Neutrophil (primary cell): Measurements from ENCODE around the gene APOA4.

Experiments
- H3K27ac ChIP-seq: fragments of 200-600 bp; sonication (generic); 2 replicates; pipeline ENCODE4 v1.5.1; 2016; ENCODE audit warnings: mild to moderate bottlenecking, moderate library complexity
- H3K27me3 ChIP-seq: fragments of 200-600 bp; sonication (generic); 2 replicates; pipeline ENCODE4 v1.6.0; 2016; ENCODE audit warnings: mild to moderate bottlenecking
- H3K36me3 ChIP-seq: fragments of 200-600 bp; sonication (generic); 2 replicates; pipeline ENCODE4 v1.5.1; 2017
- H3K4me1 ChIP-seq, 2 experiments: fragments of 200-600 bp in 1 of 2; sonication (generic) in 1 of 2; 1 replicate in 1 of 2; 2 replicates in 1 of 2; pipeline versions ENCODE4 v1.5.1 to v1.6.1; 2013 to 2016; ENCODE audit warnings: low read depth in 1 of 2, low read length in 1 of 2, mild to moderate bottlenecking in 1 of 2, moderate library complexity in 1 of 2; ENCODE audit not compliant: control insufficient read depth in 1 of 2, insufficient read depth in 1 of 2
- H3K4me3 ChIP-seq, 2 experiments: fragments of 200-600 bp in 1 of 2; sonication (generic) in 1 of 2; 1 replicate in 1 of 2; 2 replicates in 1 of 2; pipeline ENCODE4 v1.5.1; 2013 to 2016; ENCODE audit warnings: low read depth in 1 of 2, low read length in 1 of 2, mild to moderate bottlenecking in 1 of 2, moderate library complexity in 1 of 2
- H3K9me3 ChIP-seq: fragments of 200-600 bp; sonication (generic); 2 replicates; pipeline ENCODE4 v1.5.1; 2016
- CTCF ChIP-seq: fragments of 200-600 bp; sonication (generic); IDR thresholded peaks from 2 replicates; pipeline ENCODE4 v1.5.1; 2016; ENCODE audit warnings: antibody characterized with exemption

The APOA4 gene

GRCh38 chr11:116776522-116776984, 46.6 kb downstream of the APOA4 start:
- H3K27ac ChIP-seq = peak overlapping the region; percentile 13

GRCh38 chr11:116775975-116776374, 47.1 kb downstream of the APOA4 start:
- Histone ChIP-seq H3K27ac (no peak overlapping the region), H3K4me3 (no peak overlapping the region), H3K4me1 (peaks cover 26% of the 10 kb centered on the region in 2 experiments), H3K27me3 (no peaks in the 10 kb centered on the region), H3K9me3 (no peaks in the 10 kb centered on the region), H3K36me3 (peaks cover 29% of the 10 kb centered on the region)
- TF ChIP-seq CTCF = no peak

More at GRCh38 chr11:116776522-116776984, 46.6 kb downstream of the APOA4 start:
- Histone ChIP-seq H3K4me3 (no peak overlapping the region), H3K36me3 (peaks cover 30% of the 10 kb centered on the region), H3K9me3 (no peaks in the 10 kb centered on the region), H3K4me1 (peaks cover 20 to 21% of the 10 kb centered on the region in 2 experiments), H3K27me3 (no peaks in the 10 kb centered on the region)
- TF ChIP-seq CTCF = no peak

- Histone ChIP-seq H3K36me3 (peaks cover 21% of the 10 kb centered on the region), H3K4me3 (no peak overlapping the region), H3K9me3 (no peaks in the 10 kb centered on the region), H3K4me1 (peaks cover 34 to 35% of the 10 kb centered on the region in 2 experiments), H3K27me3 (no peaks in the 10 kb centered on the region), H3K27ac (no peak overlapping the region)
- TF ChIP-seq CTCF = no peak
Observed at GRCh38 chr11:116774661-116775060, 48.4 kb downstream of the APOA4 start.

- Histone ChIP-seq H3K27ac (peak overlapping the region; percentile 90), H3K9me3 (no peaks in the 10 kb centered on the region), H3K4me3 (peak overlapping the region; percentile 81 to 89), H3K27me3 (no peaks in the 10 kb centered on the region), H3K4me1 (peaks cover 39 to 41% of the 10 kb centered on the region in 2 experiments), H3K36me3 (peaks cover 19% of the 10 kb centered on the region)
- TF ChIP-seq CTCF = no peak
Observed at GRCh38 chr11:116773203-116774097, 49.7 kb downstream of the APOA4 start.

- Histone ChIP-seq H3K36me3 (peaks cover 11% of the 10 kb centered on the region), H3K9me3 (no peaks in the 10 kb centered on the region), H3K4me3 (peak within 1 kb of the TSS; percentile 81 to 89), H3K27ac (peak within 1 kb of the TSS; percentile 90), H3K4me1 (peaks cover 39 to 41% of the 10 kb centered on the region in 2 experiments), H3K27me3 (no peaks in the 10 kb centered on the region)
- TF ChIP-seq CTCF = peak; percentile 22
Observed at GRCh38 chr11:116772443-116773202, 50.5 kb downstream of the APOA4 start, which contains the start of gene BUD13. Gene BUD13 (minus strand): TSS chr11:116772987. CDS start chr11:116772964, 23 bp downstream.
